ENCODE data around the gene CBFA2T2. TPM values are rescaled to one million over a fixed set of nuclear protein-coding genes. Genes with fewer than 3 reads are reported as not detected.

Gene CBFA2T2
- total RNA-seq, 6 donors from 2014 or later: 10.0 to 35.6 (median 16.2) TPM

DNA sequence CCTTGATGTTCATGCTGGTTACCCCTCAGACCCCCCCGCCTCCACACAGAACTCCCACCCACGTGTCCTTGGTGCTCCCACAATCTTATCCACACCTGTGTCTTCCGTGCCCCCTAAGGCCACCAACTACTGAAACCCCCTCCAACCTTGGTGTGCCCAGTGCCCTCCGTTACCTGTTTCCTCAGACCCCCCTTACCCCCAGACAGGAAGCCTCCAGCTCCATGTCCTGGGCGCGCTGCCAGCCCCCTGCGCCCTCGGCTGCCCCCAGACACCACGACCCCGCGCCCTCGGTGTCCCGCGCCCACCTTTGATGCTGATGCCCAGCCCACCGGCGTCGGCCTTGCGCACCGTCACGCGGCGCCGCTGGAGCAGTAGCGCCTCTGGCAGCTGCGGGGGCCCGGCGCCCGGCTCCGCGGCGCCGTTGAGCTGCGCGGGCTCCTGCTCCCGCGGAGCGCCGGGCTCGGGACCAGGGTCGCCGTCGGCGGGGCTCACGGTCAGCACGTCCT is 46.8 kb upstream of the CBFA2T2 start:
- Histone ChIP-seq H3K27ac (peak overlapping the region; percentile 61 to 82 (median 73)), H3K9me3 (no peaks in the 10 kb centered on the region), H3K4me1 (peaks cover 8 to 16% (median 12%) of the 10 kb centered on the region in 4 donors), H3K27me3 (no peaks in the 10 kb centered on the region), H3K36me3 (no peaks in the 10 kb centered on the region), H3K4me3 (peak overlapping the region; percentile 84 to 92 (median 86))
- WGBS, 2 donors: 8 to 11% methylated on average over 12 to 15 of the region's 45 CpGs
- no peak for TF ChIP-seq POLR2AphosphoS5 (IDR thresholded peaks at IDR 0.05)
- TF ChIP-seq, protein P1, sequence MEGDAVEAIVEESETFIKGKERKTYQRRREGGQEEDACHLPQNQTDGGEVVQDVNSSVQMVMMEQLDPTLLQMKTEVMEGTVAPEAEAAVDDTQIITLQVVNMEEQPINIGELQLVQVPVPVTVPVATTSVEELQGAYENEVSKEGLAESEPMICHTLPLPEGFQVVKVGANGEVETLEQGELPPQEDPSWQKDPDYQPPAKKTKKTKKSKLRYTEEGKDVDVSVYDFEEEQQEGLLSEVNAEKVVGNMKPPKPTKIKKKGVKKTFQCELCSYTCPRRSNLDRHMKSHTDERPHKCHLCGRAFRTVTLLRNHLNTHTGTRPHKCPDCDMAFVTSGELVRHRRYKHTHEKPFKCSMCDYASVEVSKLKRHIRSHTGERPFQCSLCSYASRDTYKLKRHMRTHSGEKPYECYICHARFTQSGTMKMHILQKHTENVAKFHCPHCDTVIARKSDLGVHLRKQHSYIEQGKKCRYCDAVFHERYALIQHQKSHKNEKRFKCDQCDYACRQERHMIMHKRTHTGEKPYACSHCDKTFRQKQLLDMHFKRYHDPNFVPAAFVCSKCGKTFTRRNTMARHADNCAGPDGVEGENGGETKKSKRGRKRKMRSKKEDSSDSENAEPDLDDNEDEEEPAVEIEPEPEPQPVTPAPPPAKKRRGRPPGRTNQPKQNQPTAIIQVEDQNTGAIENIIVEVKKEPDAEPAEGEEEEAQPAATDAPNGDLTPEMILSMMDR (IDR thresholded peaks at IDR 0.05): no peak
- no peak for TF ChIP-seq EP300 (IDR thresholded peaks at IDR 0.05)
- TF ChIP-seq POLR2A (IDR thresholded peaks at IDR 0.05): no peak
- ATAC-seq (ENCODE audit: low FRiP score in 2 of 2): peak in 1 of 2 donors; percentile 16
- no peak for DNase-seq

DNA sequence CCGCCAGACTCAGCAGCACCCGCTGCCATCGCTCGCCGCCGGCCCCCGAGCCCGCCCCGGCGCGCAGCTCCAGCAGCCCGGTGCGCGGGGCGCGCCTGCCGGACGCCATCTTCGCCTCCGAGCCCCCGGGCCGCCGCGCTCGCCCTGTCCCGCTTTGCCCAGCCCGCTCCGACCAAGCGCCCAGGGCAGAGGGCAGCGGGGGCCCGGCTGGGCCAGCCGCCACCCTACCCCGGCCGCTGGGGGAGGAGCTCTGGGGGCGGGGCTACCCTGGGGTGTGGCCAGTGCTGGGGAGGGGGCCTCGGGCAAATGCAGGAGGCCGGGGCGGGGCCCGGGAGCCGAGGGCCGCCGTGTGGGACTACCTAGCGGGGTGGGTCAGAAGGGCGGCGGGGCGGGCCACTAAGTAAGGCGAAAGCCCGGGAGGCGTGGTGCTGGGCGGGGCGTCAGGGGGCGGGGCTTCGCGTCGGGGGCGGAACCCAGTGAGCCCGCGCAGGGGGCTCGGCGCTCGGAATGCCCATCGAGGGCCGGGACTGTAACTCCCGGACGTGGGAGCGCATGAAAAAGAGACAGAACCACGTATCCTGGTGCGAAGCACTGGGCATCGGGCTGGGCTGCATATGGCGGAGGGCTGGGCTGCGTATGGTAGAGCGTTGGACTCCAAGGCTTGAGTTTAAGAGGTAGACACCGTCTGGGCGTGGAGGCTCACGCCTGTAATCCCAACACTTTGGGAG is 46.2 kb upstream of the CBFA2T2 start, which contains the start of gene SNTA1:
Gene SNTA1, minus strand, starts transcription at position 252 of the 728 bp plus-strand sequence. Its CDS starts 143 bp downstream, at position 109.
- ATAC-seq (ENCODE audit: low FRiP score in 2 of 2) (peak; percentile 94 to 95), DNase-seq (peak; percentile 99)
- Histone ChIP-seq H3K4me3 (peak within 1 kb of the TSS; percentile 84 to 92 (median 86)), H3K27ac (peak within 1 kb of the TSS; percentile 61 to 82 (median 73)), H3K4me1 (peaks cover 8 to 16% (median 12%) of the 10 kb centered on the region in 4 donors), H3K36me3 (no peaks in the 10 kb centered on the region), H3K9me3 (no peaks in the 10 kb centered on the region), H3K27me3 (no peaks in the 10 kb centered on the region)
- TF ChIP-seq, protein P1 (IDR thresholded peaks at IDR 0.05): no peak
- TF ChIP-seq POLR2AphosphoS5 (IDR thresholded peaks at IDR 0.05) (no peak), POLR2A (IDR thresholded peaks at IDR 0.05) (peak in 1 of 4 donors; percentile 57), EP300 (IDR thresholded peaks at IDR 0.05) (no peak)
- 0 to 1% methylated on average over 8 to 11 of the region's 75 CpGs for WGBS, 2 donors

DNA sequence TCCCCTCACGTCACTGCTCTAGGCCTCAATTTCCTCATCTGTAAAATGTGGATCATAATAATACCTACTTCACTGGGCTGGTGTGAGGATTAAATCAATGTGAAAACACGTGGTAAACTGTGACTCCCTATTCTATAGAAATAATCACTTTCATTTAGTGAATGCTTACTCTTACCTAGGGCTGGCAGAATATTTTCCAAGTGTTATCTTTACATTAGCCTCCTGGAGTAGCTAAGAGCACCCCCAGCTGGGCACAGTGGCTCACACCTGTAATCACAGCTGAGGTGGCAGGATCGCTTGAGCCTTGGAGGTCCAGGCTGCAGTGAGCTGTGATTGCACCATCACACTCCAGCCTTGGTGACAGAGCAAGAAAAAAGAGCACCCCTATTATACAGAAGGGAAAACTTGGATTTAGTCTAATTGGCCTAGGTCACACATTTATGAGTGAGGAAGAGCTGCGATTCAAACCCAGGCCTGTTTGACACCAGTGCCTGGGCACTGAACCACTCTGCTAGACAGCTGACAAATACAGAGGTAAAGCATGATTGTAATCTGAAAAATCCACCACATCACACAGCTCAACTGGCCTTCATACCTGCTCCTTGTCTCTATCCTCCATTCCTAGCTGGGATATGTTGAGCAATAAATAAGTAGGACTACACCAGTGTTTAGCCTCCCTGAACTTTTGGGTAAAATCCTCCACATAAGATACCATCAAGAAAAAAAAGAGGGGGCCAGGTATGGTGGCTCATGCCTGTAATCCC is 44.9 kb upstream of the CBFA2T2 start:
- ATAC-seq (ENCODE audit: low FRiP score in 2 of 2): no peak
- H3K27me3 ChIP-seq: no peaks in the 10 kb centered on the region
- TF ChIP-seq POLR2AphosphoS5 (IDR thresholded peaks at IDR 0.05) (no peak), POLR2A (IDR thresholded peaks at IDR 0.05) (no peak), EP300 (IDR thresholded peaks at IDR 0.05) (no peak)
- TF ChIP-seq, protein P1 (IDR thresholded peaks at IDR 0.05): no peak
- 56 to 63% methylated on average over 4 of the region's 4 CpGs for WGBS, 2 donors
- H3K4me3 ChIP-seq: peak overlapping the region in 1 of 4 donors; percentile 92
- H3K9me3 ChIP-seq: no peaks in the 10 kb centered on the region
- no peaks in the 10 kb centered on the region for H3K36me3 ChIP-seq
- H3K27ac ChIP-seq: peak overlapping the region in 1 of 4 donors; percentile 75
- DNase-seq: no peak
- peaks cover 8 to 16% (median 12%) of the 10 kb centered on the region in 4 donors for H3K4me1 ChIP-seq

DNA sequence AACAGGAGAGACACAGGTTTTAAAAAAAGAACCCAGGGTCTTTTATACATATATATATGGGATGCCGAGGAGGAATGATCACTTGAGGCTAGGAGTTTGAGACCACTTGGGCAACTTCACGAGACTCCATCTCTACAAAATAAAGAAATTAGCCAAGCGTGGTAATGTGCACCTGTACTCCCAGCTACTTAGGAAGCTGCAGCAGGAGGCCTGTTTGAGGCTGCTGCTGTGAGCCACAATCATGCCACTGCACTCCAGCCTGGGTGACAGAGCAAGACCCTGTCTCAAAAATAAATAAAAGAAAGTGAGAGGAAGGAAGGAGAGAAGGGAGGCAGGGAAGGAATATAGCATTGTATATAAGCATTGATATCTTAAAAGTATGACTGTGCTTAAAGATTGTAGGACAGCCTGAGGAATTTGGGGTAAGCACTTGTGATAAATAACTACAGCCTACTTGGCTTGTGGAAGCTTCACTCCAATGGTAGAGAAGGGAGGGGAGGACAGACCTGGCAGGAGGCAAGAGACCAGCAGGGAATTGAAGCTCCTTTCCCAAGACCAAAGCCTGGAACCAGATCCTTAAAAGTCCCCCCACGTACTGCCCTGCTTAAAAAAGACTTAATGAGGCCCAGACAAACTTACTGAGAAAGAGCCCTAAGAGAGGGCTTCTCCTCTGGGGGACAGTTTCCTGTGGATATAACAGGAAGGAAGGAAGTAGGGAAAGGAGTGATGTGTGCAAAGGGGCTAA is 43.8 kb upstream of the CBFA2T2 start:
- H3K4me1 ChIP-seq: peaks cover 8 to 16% (median 12%) of the 10 kb centered on the region in 4 donors
- 93 to 97% methylated on average over 4 of the region's 4 CpGs for WGBS, 2 donors
- no peak overlapping the region for H3K4me3 ChIP-seq
- no peak for DNase-seq
- no peaks in the 10 kb centered on the region for H3K9me3 ChIP-seq
- H3K27ac ChIP-seq: no peak overlapping the region
- no peaks in the 10 kb centered on the region for H3K27me3 ChIP-seq
- ATAC-seq (ENCODE audit: low FRiP score in 2 of 2): no peak
- TF ChIP-seq POLR2AphosphoS5 (IDR thresholded peaks at IDR 0.05) (no peak), EP300 (IDR thresholded peaks at IDR 0.05) (no peak), POLR2A (IDR thresholded peaks at IDR 0.05) (no peak)
- TF ChIP-seq, protein P1 (IDR thresholded peaks at IDR 0.05): no peak
- no peaks in the 10 kb centered on the region for H3K36me3 ChIP-seq

All from upper lobe of left lung (tissue), 6 donors.